Stimulated activated CD8-positive, alpha-beta memory T cell treated with anti-CD3 and anti-CD28 coated beads, Interleukin-15, amount 100 ng/mL, for 1 hour (primary cell): ENCODE measurements around the gene NCKIPSD.
A peak's percentile ranks its signal among the peaks of the same experiment; 100 is the strongest.

Experiments
- DNase-seq: peaks from one replicate; pipeline ENCODE4 v3.0.0-alpha.2; 2020; ENCODE audit warnings: low read depth

The NCKIPSD gene

GRCh38 chr3:48647714-48648113 is 38.0 kb downstream of the NCKIPSD start:
- DNase-seq = no peak

GRCh38 chr3:48644898-48645760 is 40.6 kb downstream of the NCKIPSD start:
- no peak for DNase-seq

- DNase-seq = no peak
Measured at GRCh38 chr3:48642605-48643004, 43.1 kb downstream of the NCKIPSD start.

GRCh38 chr3:48641396-48641795 is 44.3 kb downstream of the NCKIPSD start:
- DNase-seq = no peak

GRCh38 chr3:48639944-48640606 is 45.6 kb downstream of the NCKIPSD start:
- no peak for DNase-seq

GRCh38 chr3:48637305-48637704 is 48.4 kb downstream of the NCKIPSD start:
- DNase-seq = no peak

- DNase-seq = no peak
Measured at GRCh38 chr3:48636149-48636655, 49.5 kb downstream of the NCKIPSD start.

GRCh38 chr3:48635222-48636021 is 50.3 kb downstream of the NCKIPSD start, which contains the start of gene SLC26A6:
Gene SLC26A6, minus strand, starts transcription at chr3:48635461. Its CDS starts 68 bp downstream, at chr3:48635393.
- peak; percentile 85 for DNase-seq

- DNase-seq = no peak
Measured at GRCh38 chr3:48634661-48635221, 51.0 kb downstream of the NCKIPSD start.

GRCh38 chr3:48633743-48634142 is 52.0 kb downstream of the NCKIPSD start:
- no peak for DNase-seq

- no peak for DNase-seq
Measured at GRCh38 chr3:48633256-48633655, 52.5 kb downstream of the NCKIPSD start.

- DNase-seq = no peak
Measured at GRCh38 chr3:48631516-48632448, 53.9 kb downstream of the NCKIPSD start.

- no peak for DNase-seq
Measured at GRCh38 chr3:48630833-48631232, 54.9 kb downstream of the NCKIPSD start.

- DNase-seq = no peak
Measured at GRCh38 chr3:48630407-48630806, 55.3 kb downstream of the NCKIPSD start.

- DNase-seq = no peak
Measured at GRCh38 chr3:48629894-48630293, 55.8 kb downstream of the NCKIPSD start.

GRCh38 chr3:48628277-48629017 is 57.3 kb downstream of the NCKIPSD start:
- no peak for DNase-seq

- no peak for DNase-seq
Measured at GRCh38 chr3:48625600-48625999, 60.1 kb downstream of the NCKIPSD start.

- no peak for DNase-seq
Measured at GRCh38 chr3:48624767-48625166, 60.9 kb downstream of the NCKIPSD start.

- DNase-seq = no peak
Measured at GRCh38 chr3:48623851-48624547, 61.7 kb downstream of the NCKIPSD start.
